Stimulated activated CD4-positive, alpha-beta T cell treated with anti-CD3 and anti-CD28 coated beads, Interleukin-4, amount 100 ng/mL, for 4 hours (primary cell): ENCODE measurements around the gene NKPD1.
A peak's percentile ranks its signal among the peaks of the same experiment; 100 is the strongest.

Experiments
- DNase-seq, 2 experiments: peaks; one replicate each; pipeline ENCODE4 v3.0.0-alpha.2; 2020

Gene NKPD1

DNA sequence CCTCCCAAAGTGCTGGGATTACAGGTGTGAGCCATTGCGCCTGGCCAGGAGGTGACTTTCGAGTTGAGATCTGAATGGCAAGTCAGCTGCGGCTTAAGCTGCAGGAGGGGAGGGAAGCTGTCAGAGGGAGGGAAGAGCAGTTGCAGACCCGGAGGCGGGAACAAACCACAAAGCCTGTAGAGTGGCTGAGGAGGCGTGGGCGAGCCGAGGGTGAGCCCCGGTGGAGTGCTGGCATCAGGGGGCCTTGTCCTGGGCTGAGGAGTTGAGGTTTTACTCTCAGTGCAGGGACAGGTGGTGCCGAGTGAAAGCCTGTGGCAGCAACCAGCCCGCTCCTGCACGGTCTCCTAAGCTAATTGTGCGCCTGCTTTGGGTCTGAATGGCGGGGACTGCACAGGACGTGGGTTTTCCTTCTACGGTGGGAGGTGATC, 43.6 kb downstream of the NKPD1 start:
- DNase-seq = peak; percentile 54 to 67

DNA sequence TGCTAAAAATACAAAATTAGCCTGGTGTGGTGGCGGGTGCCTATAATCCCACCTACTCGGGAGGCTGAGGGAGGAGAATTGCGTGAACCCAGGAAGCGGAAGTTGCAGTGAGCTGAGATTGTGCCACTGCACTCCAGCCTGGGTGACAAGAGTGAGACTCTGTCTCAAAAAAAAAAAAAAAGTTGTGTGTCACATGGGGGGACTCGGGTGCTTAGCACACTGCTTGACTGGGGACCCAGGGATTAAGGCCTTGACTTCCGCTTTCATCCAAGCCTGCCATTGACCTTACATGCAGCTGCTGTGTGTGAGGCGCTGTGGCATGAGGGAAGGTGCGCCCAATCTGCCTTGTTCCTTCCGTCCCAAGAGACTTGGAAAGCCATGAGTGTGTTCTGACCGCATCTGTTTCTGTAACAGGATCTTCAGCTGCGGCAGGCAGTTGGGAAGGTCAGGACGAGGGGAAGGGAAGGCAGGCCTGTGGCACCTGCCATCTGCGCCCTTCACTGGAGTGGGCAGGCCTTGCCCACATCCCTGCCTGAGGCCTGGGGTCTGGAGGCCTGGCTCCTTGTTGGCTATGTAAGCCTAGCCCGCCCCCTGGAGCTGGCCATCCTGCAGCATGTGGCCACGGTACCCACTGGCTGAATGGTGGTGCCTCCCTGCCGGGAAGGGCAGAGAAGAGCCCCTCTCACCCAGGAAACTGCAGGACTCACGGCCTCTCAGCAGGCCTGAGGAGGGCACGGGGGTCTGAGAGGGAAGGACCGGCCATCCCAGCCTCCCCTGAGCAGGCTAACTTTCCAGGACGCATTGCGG, 44.8 kb downstream of the NKPD1 start:
- no peak for DNase-seq

DNA sequence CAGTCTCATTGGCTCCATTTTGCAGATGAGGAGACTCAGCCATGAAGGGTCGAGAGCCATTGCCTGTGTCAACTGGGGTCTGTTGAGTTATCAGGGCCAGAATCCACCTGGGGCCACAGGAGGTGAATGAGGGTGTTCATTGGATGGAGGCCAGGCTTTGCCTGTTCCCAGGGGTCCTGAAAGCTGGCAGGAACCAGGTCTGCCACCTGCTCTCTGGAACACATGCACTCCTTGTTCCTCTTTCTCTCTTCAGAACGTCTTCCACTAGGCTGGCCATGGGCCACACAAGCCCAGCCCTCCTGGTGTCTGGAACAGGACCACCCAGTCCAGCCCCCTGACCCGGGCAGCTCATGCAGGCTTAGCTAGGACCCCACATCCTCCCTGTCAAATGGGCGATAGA, 46.7 kb downstream of the NKPD1 start:
- no peak for DNase-seq

DNA sequence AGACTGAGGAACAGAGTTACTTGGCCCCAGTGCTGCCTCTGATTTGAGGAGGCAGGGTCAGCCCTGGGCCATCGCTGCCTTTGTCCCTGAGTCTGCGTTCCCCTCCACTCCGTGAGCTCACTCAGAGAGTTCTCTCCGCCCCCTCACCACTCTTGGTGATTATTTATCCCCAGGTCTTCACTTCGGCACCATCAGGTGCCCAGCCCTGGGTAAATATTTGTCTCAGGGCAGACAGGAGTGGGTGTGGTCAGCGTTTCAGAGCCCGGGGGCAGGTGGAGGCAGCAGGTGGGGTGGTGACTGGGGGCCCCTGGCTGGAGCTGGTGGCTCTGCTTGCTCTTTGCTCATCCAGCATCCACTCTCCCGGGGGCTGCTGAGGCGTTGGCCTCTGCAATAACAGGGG, 47.2 kb downstream of the NKPD1 start:
- DNase-seq = no peak

DNA sequence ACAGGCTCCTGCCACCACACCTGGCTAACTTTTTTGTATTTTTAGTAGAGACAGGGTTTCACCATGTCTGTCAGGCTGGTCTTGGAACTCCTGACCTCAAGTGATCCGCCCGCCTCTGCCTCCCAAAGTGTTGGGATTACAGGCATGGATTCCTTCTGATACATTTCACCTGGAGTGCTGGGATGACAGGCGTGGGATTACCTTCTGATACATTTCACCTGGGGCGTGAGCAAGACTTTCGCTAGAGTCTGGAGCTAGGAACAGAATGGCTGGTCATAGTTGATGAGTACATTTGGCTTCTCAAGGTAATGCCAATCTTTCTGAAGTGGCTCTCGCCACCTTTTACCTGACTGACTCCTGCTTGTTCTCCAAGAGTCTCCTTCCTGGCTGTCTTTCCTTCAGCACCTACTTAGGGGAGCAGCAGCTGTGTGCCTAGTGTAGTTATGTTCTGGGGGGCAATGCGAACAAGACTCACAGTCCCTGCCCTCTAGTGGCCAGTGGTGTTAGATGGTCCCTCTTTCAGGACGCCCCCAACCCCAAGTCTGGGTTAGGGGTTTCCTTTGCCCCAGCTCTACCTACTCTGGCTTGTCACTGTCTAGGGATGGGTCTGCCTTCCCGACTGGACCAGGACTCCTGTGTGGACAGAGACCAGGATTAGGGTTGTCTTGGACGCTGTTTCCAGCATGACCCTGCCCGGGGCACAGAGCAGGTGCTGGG, 48.5 kb downstream of the NKPD1 start:
- no peak for DNase-seq
